ENCODE data around the gene SCNN1G. TPM values are rescaled to one million over a fixed set of nuclear protein-coding genes. Genes with fewer than 3 reads are reported as not detected.
A peak's percentile ranks its signal among the peaks of the same experiment; 100 is the strongest.

SCNN1G gene
- polyA plus RNA-seq, 2 of the 4 experiments (the other 2 are of a cell fraction) = 0.03 to 0.05 TPM

DNA sequence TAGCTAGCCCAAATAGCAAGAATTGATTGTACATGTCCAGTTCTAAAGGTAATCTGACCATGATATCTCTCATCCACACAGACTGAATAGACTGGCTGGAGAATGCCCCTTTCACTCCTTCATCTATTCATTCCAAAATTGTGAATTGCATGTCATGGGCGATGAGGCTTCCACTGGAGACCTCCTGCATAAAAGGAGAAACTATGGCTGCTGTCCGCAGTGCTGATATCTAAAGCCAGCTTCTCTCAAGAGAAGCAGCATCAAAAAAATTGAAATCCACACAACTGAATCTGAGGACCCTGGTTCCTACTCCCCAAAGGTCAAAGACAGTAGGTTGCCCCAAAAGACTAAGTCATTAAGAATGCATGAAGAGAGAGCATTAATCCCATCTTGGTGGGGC lies 7.9 kb upstream of the SCNN1G start:
- Histone ChIP-seq H3K9me3 (no peaks in the 10 kb centered on the region), H3K27ac (no peak overlapping the region), H3K4me2 (no peak overlapping the region), H3K4me3 (no peak overlapping the region), H3K4me1 (peaks cover 4% of the 10 kb centered on the region; the same call in 1 of the 3 replicates)
- no peak for DNase-seq (ENCODE audit: low read depth in 1 of 2, low spot score in 1 of 2)
- peak; percentile 88 for TF ChIP-seq EHMT2 (IDR thresholded peaks at IDR 0.05; ENCODE audit: low read depth)
- no peak for TF ChIP-seq CHD4 (IDR thresholded peaks at IDR 0.05; ENCODE audit: borderline replicate concordance)
- TF ChIP-seq RFX5 (IDR thresholded peaks at IDR 0.05) = no peak
- no peak for TF ChIP-seq GATA3 (IDR thresholded peaks at IDR 0.05; ENCODE audit: borderline replicate concordance)
- TF ChIP-seq, protein P1, sequence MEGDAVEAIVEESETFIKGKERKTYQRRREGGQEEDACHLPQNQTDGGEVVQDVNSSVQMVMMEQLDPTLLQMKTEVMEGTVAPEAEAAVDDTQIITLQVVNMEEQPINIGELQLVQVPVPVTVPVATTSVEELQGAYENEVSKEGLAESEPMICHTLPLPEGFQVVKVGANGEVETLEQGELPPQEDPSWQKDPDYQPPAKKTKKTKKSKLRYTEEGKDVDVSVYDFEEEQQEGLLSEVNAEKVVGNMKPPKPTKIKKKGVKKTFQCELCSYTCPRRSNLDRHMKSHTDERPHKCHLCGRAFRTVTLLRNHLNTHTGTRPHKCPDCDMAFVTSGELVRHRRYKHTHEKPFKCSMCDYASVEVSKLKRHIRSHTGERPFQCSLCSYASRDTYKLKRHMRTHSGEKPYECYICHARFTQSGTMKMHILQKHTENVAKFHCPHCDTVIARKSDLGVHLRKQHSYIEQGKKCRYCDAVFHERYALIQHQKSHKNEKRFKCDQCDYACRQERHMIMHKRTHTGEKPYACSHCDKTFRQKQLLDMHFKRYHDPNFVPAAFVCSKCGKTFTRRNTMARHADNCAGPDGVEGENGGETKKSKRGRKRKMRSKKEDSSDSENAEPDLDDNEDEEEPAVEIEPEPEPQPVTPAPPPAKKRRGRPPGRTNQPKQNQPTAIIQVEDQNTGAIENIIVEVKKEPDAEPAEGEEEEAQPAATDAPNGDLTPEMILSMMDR (IDR thresholded peaks at IDR 0.05) = no peak
- no peak for TF ChIP-seq RNF2 (IDR thresholded peaks at IDR 0.05; ENCODE audit: borderline replicate concordance, low read depth)
- no peak for TF ChIP-seq EP300 (IDR thresholded peaks at IDR 0.05)
- no peak for TF ChIP-seq ZNF302 (CRISPR knock-in tag; IDR thresholded peaks at IDR 0.05)
- TF ChIP-seq REST (IDR thresholded peaks at IDR 0.05) = peak; percentile 95
- no peak for TF ChIP-seq HES2 (IDR thresholded peaks at IDR 0.05)
- ChIA-PET CTCF (interaction anchor here (3.6 to 4.4 kb wide), 2 partner anchors 8 to 260 kb away, joined by 18 to 31 read pairs; partner anchors contain the start of gene SCNN1G), POLR2A (no interaction called here)
- FAIRE-seq = no peak
- no peak for ATAC-seq
- WGBS (ENCODE audit: missing lambda C conversion rate) = 40% methylated on average over 2 of the region's 2 CpGs

- Histone ChIP-seq H3K4me1 (peaks cover 4% of the 10 kb centered on the region; the same call in 1 of the 3 replicates), H3K9me3 (no peaks in the 10 kb centered on the region), H3K27ac (no peak overlapping the region), H3K4me3 (no peak overlapping the region), H3K4me2 (no peak overlapping the region)
- TF ChIP-seq CHD4 (IDR thresholded peaks at IDR 0.05; ENCODE audit: borderline replicate concordance) (no peak), HOXB13 (CRISPR knock-in tag; IDR thresholded peaks at IDR 0.05; ENCODE audit: low read depth) (no peak), RFX5 (IDR thresholded peaks at IDR 0.05) (no peak), MAX (IDR thresholded peaks at IDR 0.05) (no peak), EHF (CRISPR knock-in tag; IDR thresholded peaks at IDR 0.05) (no peak), RARB (CRISPR knock-in tag; IDR thresholded peaks at IDR 0.05) (no peak), SMC3 (IDR thresholded peaks at IDR 0.05) (no peak)
- TF ChIP-seq, protein P2, sequence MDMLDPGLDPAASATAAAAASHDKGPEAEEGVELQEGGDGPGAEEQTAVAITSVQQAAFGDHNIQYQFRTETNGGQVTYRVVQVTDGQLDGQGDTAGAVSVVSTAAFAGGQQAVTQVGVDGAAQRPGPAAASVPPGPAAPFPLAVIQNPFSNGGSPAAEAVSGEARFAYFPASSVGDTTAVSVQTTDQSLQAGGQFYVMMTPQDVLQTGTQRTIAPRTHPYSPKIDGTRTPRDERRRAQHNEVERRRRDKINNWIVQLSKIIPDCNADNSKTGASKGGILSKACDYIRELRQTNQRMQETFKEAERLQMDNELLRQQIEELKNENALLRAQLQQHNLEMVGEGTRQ (IDR thresholded peaks at IDR 0.05) = no peak
- ATAC-seq (no peak), DNase-seq (ENCODE audit: low read depth in 1 of 2, low spot score in 1 of 2) (no peak), FAIRE-seq (no peak)
- ChIA-PET CTCF (interaction anchor here (1.0 to 18.1 kb wide), 3 partner anchors 11 to 260 kb away, joined by 3 to 336 read pairs (median 8); no protein-coding TSS in a partner anchor), POLR2A (no interaction called here)
These were observed 6.9 kb upstream of the SCNN1G start for GRCh38 chr16:23175651-23176050.

- FAIRE-seq (no peak), DNase-seq (ENCODE audit: low read depth in 1 of 2, low spot score in 1 of 2) (no peak), ATAC-seq (no peak)
- H3K4me3 ChIP-seq = no peak overlapping the region
- ChIA-PET CTCF (interaction anchor here (0.6 to 18.1 kb wide), 32 partner anchors 8 to 312 kb away, joined by 3 to 336 read pairs (median 4); no protein-coding TSS in a partner anchor), POLR2A (no interaction called here)
- no peak overlapping the region for H3K4me2 ChIP-seq
- no peaks in the 10 kb centered on the region for H3K9me3 ChIP-seq
- WGBS (ENCODE audit: missing lambda C conversion rate) = 93% methylated on average over 2 of the region's 4 CpGs
- H3K27ac ChIP-seq = no peak overlapping the region
- peaks cover 8% of the 10 kb centered on the region; the same call in 2 of the 3 replicates for H3K4me1 ChIP-seq
- no peak for TF ChIP-seq CBX2 (IDR thresholded peaks at IDR 0.05; ENCODE audit: borderline replicate concordance, low read depth)
- TF ChIP-seq MYC (IDR thresholded peaks at IDR 0.05; ENCODE audit: borderline replicate concordance, low read length) = no peak
- no peak for TF ChIP-seq HOXB13 (CRISPR knock-in tag; IDR thresholded peaks at IDR 0.05; ENCODE audit: low read depth)
- TF ChIP-seq SMC3 (IDR thresholded peaks at IDR 0.05) = no peak
- no peak for TF ChIP-seq JUNB (IDR thresholded peaks at IDR 0.05)
- TF ChIP-seq BHLHE40 (IDR thresholded peaks at IDR 0.05; ENCODE audit: low read depth, low read length) = no peak
- TF ChIP-seq RAD21 (conservative IDR thresholded peaks at IDR 0.05 in 1 of 2, IDR thresholded peaks at IDR 0.05 in 1 of 2) = no peak
- no peak for TF ChIP-seq HEYL (CRISPR knock-in tag; IDR thresholded peaks at IDR 0.05)
- TF ChIP-seq EHMT2 (IDR thresholded peaks at IDR 0.05; ENCODE audit: low read depth) = no peak
- TF ChIP-seq MAZ (IDR thresholded peaks at IDR 0.05; ENCODE audit: borderline replicate concordance, low read depth, low read length) = no peak
- TF ChIP-seq NFE2L2 (conservative IDR thresholded peaks at IDR 0.05; ENCODE audit: low read length) = no peak
- no peak for TF ChIP-seq CHD4 (IDR thresholded peaks at IDR 0.05; ENCODE audit: borderline replicate concordance)
- no peak for TF ChIP-seq ZSCAN20 (CRISPR knock-in tag; IDR thresholded peaks at IDR 0.05)
- no peak for TF ChIP-seq ESRRA (IDR thresholded peaks at IDR 0.05; ENCODE audit: borderline replicate concordance, low read length)
These were observed 1.0 kb upstream of the SCNN1G start for GRCh38 chr16:23181506-23181905.
